Mucosa of descending colon (tissue), 3 donors: ENCODE data around the gene DLK1. TPM values are rescaled to one million over a fixed set of nuclear protein-coding genes. Genes with fewer than 3 reads are reported as not detected.

ENCODE experiments used
- ATAC-seq: fragments of 200-7000 bp; cut with Tn5 transposase; one replicate; pipeline ENCODE4 v1.9.1; 2020; ENCODE audit warnings: mild to moderate bottlenecking, moderate library complexity
- DNase-seq, 3 donors: peaks; one replicate each; pipeline ENCODE4 v3.0.0-alpha.2; 2020
- H3K36me3 ChIP-seq: fragments of 200-600 bp; one replicate; pipeline ENCODE4 v1.8.0; 2021; ENCODE audit warnings: low read depth, mild to moderate bottlenecking
- H3K4me1 ChIP-seq: fragments of 200-600 bp; one replicate; pipeline ENCODE4 v1.8.0; 2021; ENCODE audit warnings: low read depth, mild to moderate bottlenecking
- H3K4me3 ChIP-seq: fragments of 200-600 bp; one replicate; pipeline ENCODE4 v1.8.0; 2021; ENCODE audit warnings: mild to moderate bottlenecking
- H3K9me3 ChIP-seq: fragments of 200-600 bp; one replicate; pipeline ENCODE4 v1.8.0; 2021; ENCODE audit warnings: mild to moderate bottlenecking
- intact Hi-C, 2 donors: fragments of 100-400 bp; cut with DNase I in 1 of 2; cut with micrococcal nuclease in 1 of 2; formaldehyde crosslinking; loops; one replicate each; pipeline versions ENCODE4 v1.11.0 to v1.11.1; 2022; cut with DNase I, micrococcal nuclease
- total RNA-seq, 3 donors: library from RNA; stranded (reverse); fragmentation: NEBNext Ultra II Directional in 2 of 3; extraction: Animal tissue kit (Norgen Biotek cat#: 25700) in 2 of 3; gene quantifications; one replicate each; pipeline versions ENCODE4 v1.2.1 to v1.2.4, GENCODE V29; 2021 to 2023
- TF ChIP-seq, protein P1 (sequence below): fragments of 200-600 bp; IDR thresholded peaks from one replicate; pipeline ENCODE4 v1.8.0; 2022; ENCODE audit warnings: antibody characterized with exemption, mild to moderate bottlenecking
- donor health status: DM: no; HTN: no; CAD: no; lungs with moderate emphysema.
- donor health status: DM: no; HTN: no; CAD: no.
- donor health status: DM: no; HTN: yes; CAD: no.

Gene DLK1
- total RNA-seq, 3 donors from 2014 or later = 1.9 TPM; not detected in 2

DNA sequence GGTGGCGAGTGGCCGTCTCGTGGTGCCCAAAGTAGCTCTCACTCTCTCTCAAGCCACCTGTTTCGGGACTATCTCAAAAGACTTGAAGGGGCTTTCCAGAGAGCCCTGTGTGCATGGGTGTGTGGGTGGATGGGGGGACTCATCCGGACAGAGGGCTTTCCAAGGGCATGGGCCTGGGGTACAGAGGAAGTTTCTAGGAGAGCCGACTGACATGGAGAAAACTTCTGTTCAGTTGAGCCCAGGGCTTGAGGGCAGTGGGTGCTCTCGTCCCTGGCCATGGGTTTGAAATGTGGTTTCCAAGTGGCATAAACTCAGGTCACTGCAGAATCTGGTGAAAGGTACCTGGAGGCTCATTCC, 51.8 kb downstream of the DLK1 start:
- intact Hi-C loops = no loop called here
- H3K4me1 ChIP-seq = no peaks in the 10 kb centered on the region
- H3K36me3 ChIP-seq = no peaks in the 10 kb centered on the region
- H3K9me3 ChIP-seq = no peaks in the 10 kb centered on the region
- no peak for DNase-seq
- ATAC-seq = no peak
- TF ChIP-seq, protein P1, sequence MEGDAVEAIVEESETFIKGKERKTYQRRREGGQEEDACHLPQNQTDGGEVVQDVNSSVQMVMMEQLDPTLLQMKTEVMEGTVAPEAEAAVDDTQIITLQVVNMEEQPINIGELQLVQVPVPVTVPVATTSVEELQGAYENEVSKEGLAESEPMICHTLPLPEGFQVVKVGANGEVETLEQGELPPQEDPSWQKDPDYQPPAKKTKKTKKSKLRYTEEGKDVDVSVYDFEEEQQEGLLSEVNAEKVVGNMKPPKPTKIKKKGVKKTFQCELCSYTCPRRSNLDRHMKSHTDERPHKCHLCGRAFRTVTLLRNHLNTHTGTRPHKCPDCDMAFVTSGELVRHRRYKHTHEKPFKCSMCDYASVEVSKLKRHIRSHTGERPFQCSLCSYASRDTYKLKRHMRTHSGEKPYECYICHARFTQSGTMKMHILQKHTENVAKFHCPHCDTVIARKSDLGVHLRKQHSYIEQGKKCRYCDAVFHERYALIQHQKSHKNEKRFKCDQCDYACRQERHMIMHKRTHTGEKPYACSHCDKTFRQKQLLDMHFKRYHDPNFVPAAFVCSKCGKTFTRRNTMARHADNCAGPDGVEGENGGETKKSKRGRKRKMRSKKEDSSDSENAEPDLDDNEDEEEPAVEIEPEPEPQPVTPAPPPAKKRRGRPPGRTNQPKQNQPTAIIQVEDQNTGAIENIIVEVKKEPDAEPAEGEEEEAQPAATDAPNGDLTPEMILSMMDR = no peak
- no peak overlapping the region for H3K4me3 ChIP-seq

- Histone ChIP-seq H3K36me3 (no peaks in the 10 kb centered on the region), H3K4me3 (no peak overlapping the region), H3K9me3 (no peaks in the 10 kb centered on the region), H3K4me1 (no peaks in the 10 kb centered on the region)
- DNase-seq = no peak
- no peak for ATAC-seq
- intact Hi-C loops = no loop called here
- TF ChIP-seq, protein P1 = no peak
These were observed 52.4 kb downstream of the DLK1 start for GRCh38 chr14:100778951-100779690.

DNA sequence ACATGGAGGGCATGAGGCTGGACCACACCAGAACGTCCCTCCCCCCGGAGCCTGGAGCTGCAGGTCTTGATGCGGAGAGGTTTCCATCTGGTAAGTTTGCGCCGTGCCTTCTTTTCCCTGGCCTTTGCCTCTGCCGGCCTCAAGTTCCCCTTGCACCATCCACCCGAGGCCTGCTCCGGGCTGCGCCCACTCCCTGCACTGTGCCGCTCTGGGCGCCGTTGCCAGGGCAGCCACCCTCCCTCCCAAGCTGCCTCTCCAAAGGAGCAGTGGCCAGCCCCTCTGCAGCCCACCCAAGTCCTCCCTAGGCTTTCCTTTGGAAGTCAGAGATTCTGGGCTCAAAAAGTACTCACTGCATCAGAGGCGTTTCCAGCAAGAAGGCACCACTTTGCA, 53.0 kb downstream of the DLK1 start:
- ATAC-seq = no peak
- DNase-seq = no peak
- intact Hi-C loops = no loop called here
- H3K4me3 ChIP-seq = no peak overlapping the region
- TF ChIP-seq, protein P1 = no peak
- no peaks in the 10 kb centered on the region for H3K9me3 ChIP-seq
- no peaks in the 10 kb centered on the region for H3K4me1 ChIP-seq
- H3K36me3 ChIP-seq = no peaks in the 10 kb centered on the region

DNA sequence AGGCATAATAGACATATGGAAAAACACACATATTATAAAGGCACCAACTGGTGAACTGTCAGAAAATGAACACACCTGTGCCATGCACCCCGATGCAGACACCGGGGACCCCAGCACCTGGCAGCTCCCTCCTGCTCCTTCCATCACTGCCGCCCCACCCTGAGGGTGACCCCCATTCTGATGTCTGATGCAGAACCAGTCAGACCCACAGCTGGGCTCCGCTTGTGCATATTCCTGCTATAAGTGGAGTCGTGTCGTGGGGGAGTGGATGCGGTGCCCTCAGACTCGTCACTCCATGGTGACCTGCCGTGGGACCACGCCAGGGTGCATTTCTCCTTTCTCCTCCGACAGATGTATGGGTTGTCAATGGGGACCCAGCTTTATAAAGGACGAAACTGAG, 53.6 kb downstream of the DLK1 start:
- no peak for ATAC-seq
- intact Hi-C loops = no loop called here
- DNase-seq = no peak
- TF ChIP-seq, protein P1 = no peak
- H3K9me3 ChIP-seq = no peaks in the 10 kb centered on the region
- no peaks in the 10 kb centered on the region for H3K4me1 ChIP-seq
- H3K36me3 ChIP-seq = no peaks in the 10 kb centered on the region
- H3K4me3 ChIP-seq = no peak overlapping the region

DNA sequence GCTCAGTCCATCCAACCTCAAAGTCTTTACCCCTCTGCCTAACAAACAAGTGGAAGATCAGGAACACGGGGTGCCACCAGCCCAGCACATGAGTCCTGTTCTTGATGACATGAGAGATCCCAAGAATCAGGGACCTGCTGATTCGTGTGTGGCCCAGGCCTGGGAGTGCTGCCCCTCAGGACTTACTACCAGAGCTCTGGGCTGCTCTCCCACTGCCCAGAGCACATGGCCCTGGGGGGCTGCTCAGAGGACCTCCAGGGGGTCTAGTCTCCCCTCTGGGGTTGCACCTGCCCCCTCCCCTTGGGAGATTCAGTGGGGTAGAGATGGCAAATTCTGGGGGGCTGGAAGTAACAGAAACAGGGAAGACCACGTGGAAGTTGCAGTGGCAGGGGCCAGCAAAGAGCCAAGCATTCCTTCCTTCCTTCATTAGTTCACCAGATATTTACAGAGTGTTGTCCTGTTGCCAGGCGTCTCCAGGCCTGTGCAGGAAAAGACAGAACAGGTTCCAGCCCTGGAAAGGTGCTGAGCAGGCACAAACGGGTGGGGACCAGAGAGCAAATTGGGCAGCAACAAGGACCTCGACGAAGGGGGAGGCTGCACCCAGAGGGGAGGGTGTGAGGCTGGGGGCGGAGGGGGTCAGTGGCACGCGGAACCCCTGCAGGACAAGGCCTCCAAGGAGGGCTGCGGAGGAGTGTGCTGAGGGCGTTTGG, 54.1 kb downstream of the DLK1 start:
- ATAC-seq = no peak
- intact Hi-C loops = no loop called here

More for the DNA sequence above, 54.1 kb downstream of the DLK1 start:
- H3K4me3 ChIP-seq = no peak overlapping the region
- H3K36me3 ChIP-seq = no peaks in the 10 kb centered on the region
- TF ChIP-seq, protein P1 = no peak
- no peaks in the 10 kb centered on the region for H3K9me3 ChIP-seq
- DNase-seq = no peak
- no peaks in the 10 kb centered on the region for H3K4me1 ChIP-seq
